GM23338 (cell line): ENCODE results near the gene ZBTB25. TPM values are rescaled to one million over a fixed set of nuclear protein-coding genes. Genes with fewer than 3 reads are reported as not detected.

ENCODE experiments used
- ATAC-seq: fragments of 200-7000 bp; cut with Tn5 transposase; 3 replicates; pipeline ENCODE4 v1.9.1; 2020
- DNase-seq: peaks from one replicate; pipeline ENCODE4 v3.0.0-alpha.2; 2015; ENCODE audit warnings: low spot score
- H2AFZ ChIP-seq: fragments of 200-600 bp; sonication (generic); 2 replicates; pipeline ENCODE4 v1.8.0; 2016; ENCODE audit warnings: antibody characterized with exemption, mild to moderate bottlenecking, moderate library complexity
- H3F3A ChIP-seq: fragments of 200-600 bp; sonication (generic); replicated peaks from 2 replicates; pipeline ENCODE4 v1.8.0; 2017; ENCODE audit warnings: antibody characterized with exemption, mixed run types, low read depth
- H3K27ac ChIP-seq: fragments of 200-600 bp; sonication (generic); 2 replicates; pipeline ENCODE4 v1.6.1; 2016; ENCODE audit warnings: low read depth
- H3K27me3 ChIP-seq: fragments of 200-600 bp; sonication (generic); 2 replicates; pipeline ENCODE4 v1.8.0; 2016; ENCODE audit warnings: mild to moderate bottlenecking, mixed run types, moderate library complexity; ENCODE audit not compliant: insufficient read depth
- H3K36me3 ChIP-seq: fragments of 200-600 bp; sonication (generic); 2 replicates; pipeline ENCODE4 v1.8.0; 2016; ENCODE audit warnings: mild to moderate bottlenecking; ENCODE audit not compliant: insufficient read depth
- H3K4me1 ChIP-seq: fragments of 200-600 bp; sonication (generic); 2 replicates; pipeline ENCODE4 v1.8.0; 2016; ENCODE audit warnings: mild to moderate bottlenecking, moderate library complexity; ENCODE audit not compliant: insufficient read depth
- H3K4me2 ChIP-seq: fragments of 200-600 bp; sonication (generic); 2 replicates; pipeline ENCODE4 v1.7.1; 2017; ENCODE audit warnings: mixed run types
- H3K4me3 ChIP-seq: fragments of 200-600 bp; sonication (generic); 2 replicates; pipeline ENCODE4 v1.6.1; 2016; ENCODE audit warnings: mixed run types
- H3K79me2 ChIP-seq: fragments of 200-600 bp; sonication (generic); replicated peaks from 2 replicates; pipeline ENCODE4 v1.8.0; 2017; ENCODE audit warnings: mild to moderate bottlenecking; ENCODE audit not compliant: insufficient read depth
- H3K9me2 ChIP-seq: fragments of 200-600 bp; sonication (generic); 2 replicates; pipeline ENCODE4 v1.8.0; 2017; ENCODE audit not compliant: insufficient read depth
- H4K20me1 ChIP-seq: fragments of 200-600 bp; sonication (generic); replicated peaks from 2 replicates; pipeline ENCODE4 v1.8.0; 2017; ENCODE audit warnings: mild to moderate bottlenecking; ENCODE audit not compliant: insufficient read depth
- H3K27ac Mint-ChIP-seq: 2 replicates; pipeline ENCODE4 v1.8.0; 2020; ENCODE audit warnings: inconsistent platforms, mild to moderate bottlenecking, moderate library complexity, mixed read lengths
- H3K27me3 Mint-ChIP-seq: 3 replicates; pipeline ENCODE4 v1.8.0; 2022; ENCODE audit warnings: low read depth, mild to moderate bottlenecking, moderate library complexity, mixed read lengths, inconsistent platforms; ENCODE audit not compliant: insufficient read depth, poor library complexity
- H3K36me3 Mint-ChIP-seq: 3 replicates; pipeline ENCODE4 v1.8.0; 2021; ENCODE audit warnings: low read depth, mild to moderate bottlenecking, inconsistent platforms, moderate library complexity, mixed read lengths
- H3K4me1 Mint-ChIP-seq: 3 replicates; pipeline ENCODE4 v1.8.0; 2020; ENCODE audit warnings: mild to moderate bottlenecking, inconsistent platforms, mixed read lengths
- H3K4me3 Mint-ChIP-seq: 3 replicates; pipeline ENCODE4 v1.8.0; 2021; ENCODE audit warnings: moderate library complexity, mild to moderate bottlenecking, inconsistent platforms, mixed read lengths
- H3K9me3 Mint-ChIP-seq: 3 replicates; pipeline ENCODE4 v1.8.0; 2020; ENCODE audit warnings: moderate library complexity, mild to moderate bottlenecking, inconsistent platforms, mixed read lengths
- CREB1 ChIP-seq: fragments of 250-450 bp; sonication (Bioruptor Pico); IDR thresholded peaks from 2 replicates; pipeline ENCODE4 v1.5.0; 2020; ENCODE audit warnings: low read depth, mild to moderate bottlenecking, moderate library complexity
- CTCF ChIP-seq, 2 experiments: fragments of 200-600 bp in 1 of 2; sonication (generic) in 1 of 2; conservative IDR thresholded peaks; 2 replicates each; pipeline versions ENCODE4 v1.5.1 to v1.6.1; 2016 to 2017; ENCODE audit warnings: antibody characterized with exemption in 2 of 2, low read depth in 2 of 2, mild to moderate bottlenecking in 2 of 2, moderate library complexity in 1 of 2
- EZH2 ChIP-seq: fragments of 200-600 bp; sonication (generic); IDR thresholded peaks from one replicate; pipeline ENCODE4 v1.8.0; 2017; ENCODE audit warnings: antibody characterized with exemption, mild to moderate bottlenecking, low read depth; ENCODE audit not compliant: unreplicated experiment
- EZH2phosphoT487 ChIP-seq: fragments of 200-600 bp; sonication (generic); IDR thresholded peaks from one replicate; pipeline ENCODE4 v1.8.1; 2018; ENCODE audit warnings: antibody characterized with exemption; ENCODE audit not compliant: unreplicated experiment
- JUNB ChIP-seq: IDR thresholded peaks from one replicate; pipeline ENCODE4 v1.6.1; 2016; ENCODE audit warnings: antibody characterized with exemption; ENCODE audit not compliant: unreplicated experiment
- POLR2AphosphoS5 ChIP-seq: IDR thresholded peaks from 2 replicates; pipeline ENCODE4 v1.6.1; 2016; ENCODE audit warnings: antibody characterized with exemption, low read depth
- ZNF331 ChIP-seq: fragments of 250-450 bp; sonication (Bioruptor Pico); IDR thresholded peaks from 2 replicates; pipeline ENCODE4 v1.5.0; 2020; ENCODE audit warnings: low read depth, mild to moderate bottlenecking, moderate library complexity
- ZNF462 ChIP-seq: fragments of 250-450 bp; sonication (Bioruptor Pico); IDR thresholded peaks from 2 replicates; pipeline ENCODE4 v1.5.0; 2020; ENCODE audit warnings: mild to moderate bottlenecking, moderate library complexity
- polyA plus RNA-seq: library from polyadenylated mRNA; unstranded; fragments of >200 nt; fragmentation: Nextera tagmentation; extraction: Ambion mirVana; gene quantifications from 2 replicates; pipeline ENCODE4 v1.2.1, GENCODE V29; 2016
- total RNA-seq: library from RNA; depleted of rRNA; stranded (reverse); fragments of >200 nt; shearing (Covaris generic); gene quantifications from 2 replicates; pipeline ENCODE4 v1.2.3, GENCODE V29; 2014
- TF ChIP-seq, protein P1 (sequence below): IDR thresholded peaks from one replicate; pipeline ENCODE4 v1.6.1; 2018; ENCODE audit warnings: antibody characterized with exemption; ENCODE audit not compliant: unreplicated experiment
- TF ChIP-seq, protein P2 (sequence below): IDR thresholded peaks from 2 replicates; pipeline ENCODE4 v1.6.1; 2016; ENCODE audit warnings: antibody characterized with exemption

ZBTB25 gene
- total and polyA plus RNA-seq, 2 experiments from 2014 or later = 5.8 to 8.0 TPM

DNA sequence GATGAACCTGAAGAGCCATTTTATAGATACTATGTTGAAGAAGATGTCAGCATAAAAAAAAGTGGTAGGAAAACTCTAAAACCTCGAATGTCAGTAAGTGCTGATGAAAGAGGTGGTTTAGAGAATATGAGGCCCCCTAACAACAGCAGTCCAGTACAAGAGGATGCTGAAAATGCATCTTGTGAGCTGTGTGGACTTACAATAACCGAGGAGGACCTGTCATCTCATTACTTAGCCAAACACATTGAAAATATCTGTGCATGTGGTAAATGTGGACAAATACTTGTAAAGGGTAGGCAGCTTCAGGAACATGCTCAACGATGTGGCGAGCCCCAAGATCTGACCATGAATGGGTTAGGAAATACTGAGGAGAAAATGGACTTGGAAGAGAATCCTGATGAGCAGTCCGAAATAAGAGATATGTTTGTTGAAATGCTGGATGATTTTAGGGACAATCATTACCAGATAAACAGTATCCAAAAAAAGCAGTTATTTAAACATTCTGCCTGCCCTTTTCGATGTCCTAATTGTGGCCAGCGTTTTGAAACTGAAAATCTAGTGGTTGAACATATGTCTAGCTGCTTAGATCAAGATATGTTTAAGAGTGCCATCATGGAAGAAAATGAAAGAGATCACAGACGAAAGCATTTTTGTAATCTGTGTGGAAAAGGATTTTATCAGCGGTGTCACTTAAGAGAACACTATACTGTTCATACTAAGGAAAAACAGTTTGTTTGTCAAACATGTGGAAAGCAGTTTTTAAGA lies 19.1 kb upstream of the ZBTB25 start:
- no peaks in the 10 kb centered on the region for H3K4me1 ChIP-seq
- DNase-seq (no peak), ATAC-seq (no peak)
- Mint-ChIP-seq H3K4me1 (no peaks in the 10 kb centered on the region; the same call in 2 of the 3 replicates), H3K27ac (no peak overlapping the region), H3K36me3 (peaks cover 4% of the 10 kb centered on the region; the same call in 2 of the 3 replicates), H3K9me3 (no peaks in the 10 kb centered on the region), H3K27me3 (no peaks in the 10 kb centered on the region), H3K4me3 (no peak overlapping the region)
- no peaks in the 10 kb centered on the region for H3F3A ChIP-seq
- TF ChIP-seq ZNF462 (CRISPR knock-in tag) = no peak
- TF ChIP-seq CTCF (conservative IDR thresholded peaks at IDR 0.05; ENCODE audit: low read depth in 2 of 2) = no peak
- no peak for TF ChIP-seq EZH2
- no peak for TF ChIP-seq EZH2phosphoT487
- TF ChIP-seq JUNB = no peak
- TF ChIP-seq CREB1 (CRISPR knock-in tag) = no peak
- TF ChIP-seq, protein P1, sequence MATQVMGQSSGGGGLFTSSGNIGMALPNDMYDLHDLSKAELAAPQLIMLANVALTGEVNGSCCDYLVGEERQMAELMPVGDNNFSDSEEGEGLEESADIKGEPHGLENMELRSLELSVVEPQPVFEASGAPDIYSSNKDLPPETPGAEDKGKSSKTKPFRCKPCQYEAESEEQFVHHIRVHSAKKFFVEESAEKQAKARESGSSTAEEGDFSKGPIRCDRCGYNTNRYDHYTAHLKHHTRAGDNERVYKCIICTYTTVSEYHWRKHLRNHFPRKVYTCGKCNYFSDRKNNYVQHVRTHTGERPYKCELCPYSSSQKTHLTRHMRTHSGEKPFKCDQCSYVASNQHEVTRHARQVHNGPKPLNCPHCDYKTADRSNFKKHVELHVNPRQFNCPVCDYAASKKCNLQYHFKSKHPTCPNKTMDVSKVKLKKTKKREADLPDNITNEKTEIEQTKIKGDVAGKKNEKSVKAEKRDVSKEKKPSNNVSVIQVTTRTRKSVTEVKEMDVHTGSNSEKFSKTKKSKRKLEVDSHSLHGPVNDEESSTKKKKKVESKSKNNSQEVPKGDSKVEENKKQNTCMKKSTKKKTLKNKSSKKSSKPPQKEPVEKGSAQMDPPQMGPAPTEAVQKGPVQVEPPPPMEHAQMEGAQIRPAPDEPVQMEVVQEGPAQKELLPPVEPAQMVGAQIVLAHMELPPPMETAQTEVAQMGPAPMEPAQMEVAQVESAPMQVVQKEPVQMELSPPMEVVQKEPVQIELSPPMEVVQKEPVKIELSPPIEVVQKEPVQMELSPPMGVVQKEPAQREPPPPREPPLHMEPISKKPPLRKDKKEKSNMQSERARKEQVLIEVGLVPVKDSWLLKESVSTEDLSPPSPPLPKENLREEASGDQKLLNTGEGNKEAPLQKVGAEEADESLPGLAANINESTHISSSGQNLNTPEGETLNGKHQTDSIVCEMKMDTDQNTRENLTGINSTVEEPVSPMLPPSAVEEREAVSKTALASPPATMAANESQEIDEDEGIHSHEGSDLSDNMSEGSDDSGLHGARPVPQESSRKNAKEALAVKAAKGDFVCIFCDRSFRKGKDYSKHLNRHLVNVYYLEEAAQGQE = no peak
- TF ChIP-seq, protein P2, sequence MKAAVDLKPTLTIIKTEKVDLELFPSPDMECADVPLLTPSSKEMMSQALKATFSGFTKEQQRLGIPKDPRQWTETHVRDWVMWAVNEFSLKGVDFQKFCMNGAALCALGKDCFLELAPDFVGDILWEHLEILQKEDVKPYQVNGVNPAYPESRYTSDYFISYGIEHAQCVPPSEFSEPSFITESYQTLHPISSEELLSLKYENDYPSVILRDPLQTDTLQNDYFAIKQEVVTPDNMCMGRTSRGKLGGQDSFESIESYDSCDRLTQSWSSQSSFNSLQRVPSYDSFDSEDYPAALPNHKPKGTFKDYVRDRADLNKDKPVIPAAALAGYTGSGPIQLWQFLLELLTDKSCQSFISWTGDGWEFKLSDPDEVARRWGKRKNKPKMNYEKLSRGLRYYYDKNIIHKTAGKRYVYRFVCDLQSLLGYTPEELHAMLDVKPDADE = no peak
- TF ChIP-seq POLR2AphosphoS5 = no peak
- no peak for TF ChIP-seq ZNF331 (CRISPR knock-in tag)
- no peak overlapping the region for H2AFZ ChIP-seq
- H3K4me3 ChIP-seq = no peak overlapping the region
- no peak overlapping the region for H3K4me2 ChIP-seq
- H4K20me1 ChIP-seq = 0 out of 2 replicates have a peak, but pooled peaks cover 12% of the 10 kb centered on the region
- H3K9me2 ChIP-seq = no peaks in the 10 kb centered on the region
- no peaks in the 10 kb centered on the region; the same call in 1 of the 2 replicates for H3K36me3 ChIP-seq
- H3K79me2 ChIP-seq = peaks cover 48% of the 10 kb centered on the region
- H3K27ac ChIP-seq = no peak overlapping the region
- no peaks in the 10 kb centered on the region for H3K27me3 ChIP-seq
